Mesenchymal stem cell (in vitro differentiated cells and primary cell): ENCODE results near the gene PTH2R.

Source experiments
- DNase-seq: peaks from one replicate; pipeline ENCODE4 v3.0.0-alpha.2; 2013
- H2AFZ ChIP-seq: one replicate; pipeline ENCODE4 v1.6.1; 2013; ENCODE audit warnings: low read depth, mild to moderate bottlenecking, control low read depth, inconsistent platforms, low read length, moderate library complexity
- H2AK5ac ChIP-seq: 2 replicates; pipeline ENCODE4 v1.6.1; 2013; ENCODE audit warnings: low read length, moderate library complexity, mild to moderate bottlenecking, inconsistent platforms; ENCODE audit not compliant: severe bottlenecking
- H2BK120ac ChIP-seq: one replicate; pipeline ENCODE4 v1.6.1; 2013; ENCODE audit warnings: low read depth, mild to moderate bottlenecking, inconsistent platforms, low read length, moderate library complexity
- H2BK12ac ChIP-seq, 2 experiments: one replicate each; pipeline ENCODE4 v1.6.1; 2013; ENCODE audit warnings: inconsistent platforms in 2 of 2, low read length in 2 of 2, mild to moderate bottlenecking in 2 of 2, moderate library complexity in 2 of 2, control low read depth in 1 of 2
- H2BK15ac ChIP-seq: one replicate; pipeline ENCODE4 v1.6.1; 2013; ENCODE audit warnings: mild to moderate bottlenecking, low read depth, inconsistent platforms; ENCODE audit not compliant: poor library complexity, severe bottlenecking
- H2BK5ac ChIP-seq: 2 replicates; pipeline ENCODE4 v1.6.1; 2013; ENCODE audit warnings: low read depth, mild to moderate bottlenecking, low read length, control low read depth, inconsistent platforms; ENCODE audit not compliant: poor library complexity, severe bottlenecking
- H3K14ac ChIP-seq, 2 experiments: one replicate each; pipeline ENCODE4 v1.6.1; 2013; ENCODE audit warnings: inconsistent platforms in 2 of 2, low read length in 2 of 2, control low read depth in 1 of 2, mild to moderate bottlenecking in 1 of 2, moderate library complexity in 1 of 2
- H3K18ac ChIP-seq, 2 experiments: one replicate each; pipeline ENCODE4 v1.6.1; 2013; ENCODE audit warnings: inconsistent platforms in 2 of 2, low read length in 2 of 2, control low read depth in 1 of 2, low read depth in 1 of 2, mild to moderate bottlenecking in 1 of 2
- H3K23ac ChIP-seq, 2 experiments: one replicate each; pipeline ENCODE4 v1.6.1; 2013; ENCODE audit warnings: inconsistent platforms in 2 of 2, low read length in 2 of 2, mild to moderate bottlenecking in 2 of 2, moderate library complexity in 2 of 2, control low read depth in 1 of 2
- H3K27ac ChIP-seq: 2 replicates; pipeline ENCODE4 v1.5.1; 2013; ENCODE audit warnings: mild to moderate bottlenecking, moderate library complexity, low read length, control low read depth, inconsistent platforms; ENCODE audit not compliant: poor library complexity, severe bottlenecking
- H3K27me3 ChIP-seq, 2 experiments: 2 replicates each; pipeline versions ENCODE4 v1.6.1 to v1.7.0; 2013; ENCODE audit warnings: low read length in 2 of 2, mild to moderate bottlenecking in 2 of 2, moderate library complexity in 2 of 2, control low read depth in 1 of 2, inconsistent platforms in 1 of 2; ENCODE audit not compliant: control insufficient read depth in 1 of 2, insufficient read depth in 1 of 2
- H3K36me3 ChIP-seq, 2 experiments: 2 replicates each; pipeline versions ENCODE4 v1.6.1 to v1.7.0; 2013; ENCODE audit warnings: low read length in 2 of 2, control low read depth in 1 of 2, inconsistent platforms in 1 of 2, low read depth in 1 of 2, mild to moderate bottlenecking in 1 of 2; ENCODE audit not compliant: insufficient read depth in 2 of 2, control insufficient read depth in 1 of 2
- H3K4ac ChIP-seq, 2 experiments: one replicate each; pipeline ENCODE4 v1.6.1; 2013; ENCODE audit warnings: inconsistent platforms in 2 of 2, low read length in 2 of 2, mild to moderate bottlenecking in 2 of 2, moderate library complexity in 2 of 2, control low read depth in 1 of 2, low read depth in 1 of 2
- H3K4me1 ChIP-seq: 2 replicates; pipeline ENCODE4 v1.6.1; 2013; ENCODE audit warnings: low read depth, low read length, control low read depth; ENCODE audit not compliant: control insufficient read depth, insufficient read depth
- H3K4me2 ChIP-seq: 2 replicates; pipeline ENCODE4 v1.6.1; 2013; ENCODE audit warnings: low read length, mild to moderate bottlenecking, inconsistent platforms; ENCODE audit not compliant: poor library complexity, severe bottlenecking
- H3K4me3 ChIP-seq, 2 experiments: 2 replicates each; pipeline versions ENCODE4 v1.5.1 to v1.7.0; 2013; ENCODE audit warnings: low read length in 2 of 2, mild to moderate bottlenecking in 2 of 2, control low read depth in 1 of 2, low read depth in 1 of 2; ENCODE audit not compliant: insufficient read depth in 1 of 2
- H3K79me1 ChIP-seq: replicated peaks from 2 replicates; pipeline ENCODE4 v1.6.1; 2013; ENCODE audit warnings: mild to moderate bottlenecking, control low read depth, low read length, inconsistent platforms; ENCODE audit not compliant: poor library complexity, severe bottlenecking
- H3K9ac ChIP-seq: 2 replicates; pipeline ENCODE4 v1.7.0; 2013; ENCODE audit warnings: mild to moderate bottlenecking, low read length, moderate library complexity
- H3K9me3 ChIP-seq: 2 replicates; pipeline ENCODE4 v1.7.0; 2013; ENCODE audit warnings: mild to moderate bottlenecking, low read length; ENCODE audit not compliant: control insufficient read depth
- H4K8ac ChIP-seq: one replicate; pipeline ENCODE4 v1.6.1; 2013; ENCODE audit warnings: inconsistent platforms, mild to moderate bottlenecking, low read length, moderate library complexity
- H4K91ac ChIP-seq: one replicate; pipeline ENCODE4 v1.6.1; 2013; ENCODE audit warnings: mild to moderate bottlenecking, low read length, inconsistent platforms
- whole genome bisulfite sequencing: methylation state at CpG from one replicate; pipeline ENCODE4 v1.1.7; 2013; ENCODE audit warnings: mixed read lengths; 5-methylcytosine and 5-hydroxymethylcytosine counted together

PTH2R gene

DNA sequence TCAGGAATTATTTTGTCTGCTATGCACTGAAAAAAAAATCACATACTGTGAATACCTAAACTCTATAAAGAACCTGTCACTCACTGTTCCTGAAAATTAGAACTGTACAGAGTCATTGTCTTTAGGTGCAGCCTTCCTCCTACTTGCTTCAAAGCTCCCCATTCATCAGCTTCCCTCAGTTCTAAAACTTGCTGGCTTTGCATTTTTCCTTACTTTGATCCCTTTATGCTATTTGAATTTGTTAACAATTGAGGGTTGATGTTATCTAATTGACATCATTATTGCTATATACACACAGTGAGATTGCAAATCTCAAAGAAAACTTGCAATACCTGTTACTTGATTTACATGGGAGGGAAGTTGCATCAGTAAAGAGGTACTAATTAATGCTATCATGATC, 48.3 kb downstream of the PTH2R start:
- Histone ChIP-seq H3K9me3 (no peaks in the 10 kb centered on the region), H3K4me1 (no peaks in the 10 kb centered on the region), H3K23ac (no peak overlapping the region), H3K79me1 (no peaks in the 10 kb centered on the region), H3K4me3 (no peak overlapping the region), H3K9ac (no peak overlapping the region), H2BK15ac (no peak overlapping the region), H2BK120ac (no peak overlapping the region), H3K14ac (no peak overlapping the region), H3K4ac (no peak overlapping the region), H2AK5ac (no peak overlapping the region), H3K36me3 (no peaks in the 10 kb centered on the region), H2BK5ac (no peak overlapping the region), H2AFZ (no peak overlapping the region), H3K18ac (no peak overlapping the region), H4K91ac (no peak overlapping the region), H4K8ac (no peak overlapping the region), H3K4me2 (no peak overlapping the region), H2BK12ac (no peak overlapping the region), H3K27ac (no peak overlapping the region), H3K27me3 (no peaks in the 10 kb centered on the region)
- DNase-seq = no peak

DNA sequence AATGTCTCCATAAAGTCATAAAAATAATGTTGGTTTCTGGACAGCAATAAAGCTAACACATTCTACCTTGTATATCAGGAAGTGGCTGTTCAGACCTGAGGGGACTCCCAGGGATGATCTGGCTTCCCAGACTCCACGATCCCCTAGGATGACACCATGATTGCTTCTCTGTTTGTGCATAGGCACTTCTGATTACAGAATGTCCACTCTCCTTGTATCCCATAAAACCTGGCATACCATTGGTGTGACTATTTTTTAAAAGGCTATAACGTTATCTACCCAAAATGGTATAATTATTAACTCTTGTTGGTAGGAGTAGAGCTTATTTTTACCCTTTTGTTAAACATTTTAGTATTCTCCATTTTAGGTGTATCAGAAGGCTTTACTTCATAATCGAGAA, 57.1 kb downstream of the PTH2R start:
- H2AFZ ChIP-seq = no peak overlapping the region
- H3K36me3 ChIP-seq = no peaks in the 10 kb centered on the region
- no peaks in the 10 kb centered on the region for H3K79me1 ChIP-seq
- H4K8ac ChIP-seq = no peak overlapping the region
- DNase-seq = no peak
- H3K23ac ChIP-seq = no peak overlapping the region
- H4K91ac ChIP-seq = no peak overlapping the region
- peaks cover 1% of the 10 kb centered on the region for H3K4me1 ChIP-seq
- H2BK15ac ChIP-seq = no peak overlapping the region
- no peak overlapping the region for H2BK12ac ChIP-seq
- no peak overlapping the region for H3K14ac ChIP-seq
- H3K4me3 ChIP-seq = no peak overlapping the region
- H2BK5ac ChIP-seq = no peak overlapping the region
- H2BK120ac ChIP-seq = no peak overlapping the region
- peaks cover 0 to 7% of the 10 kb centered on the region in 2 experiments for H3K27me3 ChIP-seq
- no peak overlapping the region for H3K18ac ChIP-seq
- H2AK5ac ChIP-seq = no peak overlapping the region
- no peak overlapping the region for H3K4ac ChIP-seq
- no peak overlapping the region for H3K27ac ChIP-seq
- no peak overlapping the region for H3K4me2 ChIP-seq
- no CpG with 5 or more reads among the region's 3 CpGs for WGBS
- no peak overlapping the region for H3K9ac ChIP-seq
- H3K9me3 ChIP-seq = no peaks in the 10 kb centered on the region

DNA sequence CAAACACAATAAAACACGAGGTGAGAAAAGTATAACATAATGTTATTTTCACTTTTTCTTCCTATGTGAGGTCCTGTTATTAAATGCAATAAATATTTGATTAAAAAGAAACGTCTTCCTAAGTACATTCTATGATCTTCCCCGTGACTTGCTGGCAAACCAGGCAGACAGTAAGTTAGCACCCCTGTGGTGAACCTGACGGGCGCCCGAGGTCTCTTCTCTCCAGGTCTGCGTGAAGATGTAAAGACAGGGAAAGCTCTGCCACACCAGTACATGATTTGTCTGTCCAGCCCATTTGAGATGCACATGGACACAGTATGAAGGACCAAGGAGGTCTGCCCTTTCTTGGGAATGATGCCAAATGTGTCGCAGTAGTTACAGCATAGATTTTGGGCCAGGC, 57.6 kb downstream of the PTH2R start:
- no peak for DNase-seq
- H3K27me3 ChIP-seq = peaks cover 0 to 7% of the 10 kb centered on the region in 2 experiments
- no peaks in the 10 kb centered on the region for H3K79me1 ChIP-seq
- H4K8ac ChIP-seq = no peak overlapping the region
- no peak overlapping the region for H2BK5ac ChIP-seq
- no peaks in the 10 kb centered on the region for H3K9me3 ChIP-seq
- 66% methylated on average over 7 of the region's 8 CpGs for WGBS
- H3K4me3 ChIP-seq = no peak overlapping the region
- H2BK12ac ChIP-seq = no peak overlapping the region
- no peak overlapping the region for H3K18ac ChIP-seq
- no peak overlapping the region for H2BK120ac ChIP-seq
- no peak overlapping the region for H3K4ac ChIP-seq
- H3K23ac ChIP-seq = no peak overlapping the region
- no peak overlapping the region for H2AFZ ChIP-seq
- no peak overlapping the region for H3K9ac ChIP-seq
- no peak overlapping the region for H2AK5ac ChIP-seq
- H4K91ac ChIP-seq = no peak overlapping the region
- no peak overlapping the region for H3K4me2 ChIP-seq
- no peak overlapping the region for H2BK15ac ChIP-seq
- peaks cover 1% of the 10 kb centered on the region for H3K4me1 ChIP-seq
- H3K36me3 ChIP-seq = no peaks in the 10 kb centered on the region
- no peak overlapping the region for H3K14ac ChIP-seq
- no peak overlapping the region for H3K27ac ChIP-seq

DNA sequence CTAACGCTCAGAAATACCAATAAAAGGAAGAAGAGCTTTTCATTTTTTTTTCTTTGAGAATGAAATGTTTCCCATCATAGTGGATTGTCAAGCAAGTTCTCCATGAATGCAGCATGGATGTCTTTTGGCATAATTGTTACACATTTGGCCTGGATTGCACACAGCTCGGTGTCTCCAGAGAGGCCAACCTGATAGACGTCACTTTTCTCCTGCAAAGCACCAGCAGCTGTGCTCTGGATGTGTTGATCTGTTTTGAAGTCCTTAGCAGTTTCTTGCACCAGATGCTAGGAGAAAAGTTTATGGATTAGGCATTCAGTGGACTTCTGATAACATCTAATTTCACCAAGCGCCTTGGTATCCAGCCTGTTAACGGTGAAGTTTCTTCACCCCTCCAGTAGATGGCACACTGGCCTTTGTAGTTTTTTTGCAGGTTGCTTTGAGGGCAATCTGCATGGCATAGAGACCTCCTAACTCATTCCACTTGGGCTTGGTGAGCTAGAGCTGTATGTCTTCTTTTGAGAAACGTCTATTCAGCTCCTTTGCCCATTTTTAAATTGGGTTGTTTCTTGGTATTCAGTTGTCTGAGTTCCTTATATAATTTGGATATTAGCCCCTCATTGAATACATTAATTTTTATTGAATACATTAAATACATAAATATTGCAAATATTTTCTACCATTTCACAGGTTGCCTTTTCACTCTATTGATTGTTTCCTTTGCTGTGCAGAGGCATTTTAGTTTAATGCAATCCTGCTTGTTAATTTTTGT, 59.7 kb downstream of the PTH2R start:
- Histone ChIP-seq H2BK15ac (no peak overlapping the region), H3K36me3 (no peaks in the 10 kb centered on the region), H3K9me3 (no peaks in the 10 kb centered on the region), H3K4ac (no peak overlapping the region), H3K14ac (no peak overlapping the region), H3K27me3 (peaks cover 0 to 7% of the 10 kb centered on the region in 2 experiments), H2BK12ac (no peak overlapping the region), H2BK120ac (no peak overlapping the region), H3K79me1 (no peaks in the 10 kb centered on the region), H3K23ac (no peak overlapping the region), H3K4me3 (no peak overlapping the region), H4K8ac (no peak overlapping the region), H3K27ac (no peak overlapping the region), H3K4me2 (no peak overlapping the region), H3K4me1 (peaks cover 1% of the 10 kb centered on the region), H2BK5ac (no peak overlapping the region), H4K91ac (no peak overlapping the region), H3K18ac (no peak overlapping the region), H2AFZ (no peak overlapping the region), H3K9ac (no peak overlapping the region), H2AK5ac (no peak overlapping the region)
- WGBS = 56% methylated on average over 5 of the region's 6 CpGs
- DNase-seq = peak; percentile 1
